COLO668 (cell line): ENCODE measurements around the gene SELPLG.
"Not testable (repeated sequence)": the region's sequence is repeated elsewhere in the genome, so short reads cannot be mapped to it uniquely, and the experiment has no call there.

ENCODE experiments used
- DNase-seq: peaks from one replicate; lab custom pipeline; 2025; ENCODE audit not compliant: unreplicated experiment; lab: John Stamatoyannopoulos, UW

The SELPLG gene

GRCh38 chr12:108656247-108656646 lies 22.6 kb upstream of the SELPLG start:
- DNase-seq, result not testable (repeated sequence)

- DNase-seq, result not testable (repeated sequence)
These were observed 22.1 kb upstream of the SELPLG start for GRCh38 chr12:108655812-108656175.

DNA sequence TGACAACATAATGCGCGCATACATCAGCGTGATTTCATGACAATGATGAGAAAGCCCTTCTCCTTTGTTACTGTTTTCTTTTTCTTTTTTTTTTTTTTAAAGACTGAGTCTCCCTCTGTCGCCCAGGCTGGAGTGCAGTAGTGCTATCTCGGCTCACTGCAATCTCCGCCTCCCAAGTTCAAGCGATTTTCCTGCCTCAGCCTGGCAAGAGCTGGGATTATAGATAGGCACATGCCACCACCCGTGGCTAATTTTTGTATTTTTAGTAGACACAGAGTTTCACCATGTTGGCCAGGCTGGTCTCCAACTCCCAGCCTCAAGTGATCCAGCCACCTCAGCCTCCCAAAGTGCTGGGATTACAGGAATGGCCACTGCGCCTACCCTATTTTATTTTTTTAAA lies 20.9 kb upstream of the SELPLG start:
- DNase-seq, result not testable (repeated sequence)

GRCh38 chr12:108653922-108654321 lies 20.2 kb upstream of the SELPLG start:
- no peak for DNase-seq

DNA sequence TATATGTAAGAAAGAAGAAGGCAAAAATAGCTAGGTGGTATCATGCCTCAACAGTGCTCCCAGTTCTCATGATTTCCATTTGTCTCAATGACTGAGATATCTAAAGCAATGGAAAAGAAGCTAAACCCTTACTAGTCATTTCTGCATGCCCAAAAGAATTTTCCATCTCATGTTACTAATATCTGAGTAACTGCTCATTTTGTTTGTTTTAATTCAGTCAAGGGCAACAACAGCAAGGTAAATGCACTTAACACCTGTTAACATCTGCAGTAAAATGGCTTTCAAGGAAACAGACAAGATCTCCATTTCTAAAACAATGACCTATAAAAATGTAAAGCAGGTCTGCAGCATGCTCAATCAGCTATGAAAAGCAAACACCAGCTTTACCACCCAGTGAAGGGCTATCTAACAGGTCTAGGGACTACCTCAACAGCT lies 19.4 kb upstream of the SELPLG start:
- peak; percentile 20 for DNase-seq

DNA sequence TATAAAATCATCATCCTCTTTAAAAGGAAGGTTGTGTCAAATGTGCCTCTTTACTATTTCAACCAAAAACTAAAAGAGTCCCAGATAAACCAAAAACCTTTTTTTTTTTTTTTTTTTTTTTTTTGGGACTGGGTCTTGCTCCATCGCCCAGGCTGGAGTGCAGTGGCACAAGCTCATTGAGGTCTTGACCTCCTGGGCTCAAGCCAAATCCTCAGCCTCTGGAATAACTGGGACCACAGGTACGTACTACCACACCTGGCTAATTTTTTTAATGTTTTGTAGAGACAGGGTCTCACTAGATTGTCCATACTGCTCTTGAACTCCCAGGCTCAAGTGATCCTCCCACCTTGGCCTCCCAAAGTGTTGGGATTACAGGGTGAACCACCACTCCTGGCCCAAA lies 16.4 kb upstream of the SELPLG start:
- no peak for DNase-seq

- DNase-seq, result no peak
These were observed 16.0 kb upstream of the SELPLG start for GRCh38 chr12:108649669-108650068.

GRCh38 chr12:108649126-108649525 lies 15.4 kb upstream of the SELPLG start:
- no peak for DNase-seq

DNA sequence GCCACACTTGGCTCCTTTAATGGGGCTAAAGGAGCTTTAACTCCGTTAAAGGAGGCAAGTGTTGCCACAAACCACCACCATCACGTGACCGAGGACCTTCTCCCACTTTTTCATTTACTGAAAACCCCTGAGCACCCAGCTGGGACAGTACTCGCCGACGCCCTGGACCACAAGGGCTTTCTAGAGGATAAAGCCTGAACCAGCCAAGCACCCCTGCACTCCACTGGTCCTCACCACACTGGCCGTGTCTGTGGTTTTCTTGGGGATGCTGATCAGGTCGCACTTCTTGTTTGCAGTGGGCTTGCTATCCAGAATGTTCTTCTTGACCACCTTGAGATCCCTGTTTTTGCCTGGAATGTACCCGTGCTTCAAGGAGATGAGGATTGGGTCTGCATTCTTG lies 14.7 kb upstream of the SELPLG start:
- no peak for DNase-seq

- DNase-seq, result no peak
These were observed 14.0 kb upstream of the SELPLG start for GRCh38 chr12:108647585-108648287.

GRCh38 chr12:108646600-108647579 lies 13.2 kb upstream of the SELPLG start:
- DNase-seq, result no peak

DNA sequence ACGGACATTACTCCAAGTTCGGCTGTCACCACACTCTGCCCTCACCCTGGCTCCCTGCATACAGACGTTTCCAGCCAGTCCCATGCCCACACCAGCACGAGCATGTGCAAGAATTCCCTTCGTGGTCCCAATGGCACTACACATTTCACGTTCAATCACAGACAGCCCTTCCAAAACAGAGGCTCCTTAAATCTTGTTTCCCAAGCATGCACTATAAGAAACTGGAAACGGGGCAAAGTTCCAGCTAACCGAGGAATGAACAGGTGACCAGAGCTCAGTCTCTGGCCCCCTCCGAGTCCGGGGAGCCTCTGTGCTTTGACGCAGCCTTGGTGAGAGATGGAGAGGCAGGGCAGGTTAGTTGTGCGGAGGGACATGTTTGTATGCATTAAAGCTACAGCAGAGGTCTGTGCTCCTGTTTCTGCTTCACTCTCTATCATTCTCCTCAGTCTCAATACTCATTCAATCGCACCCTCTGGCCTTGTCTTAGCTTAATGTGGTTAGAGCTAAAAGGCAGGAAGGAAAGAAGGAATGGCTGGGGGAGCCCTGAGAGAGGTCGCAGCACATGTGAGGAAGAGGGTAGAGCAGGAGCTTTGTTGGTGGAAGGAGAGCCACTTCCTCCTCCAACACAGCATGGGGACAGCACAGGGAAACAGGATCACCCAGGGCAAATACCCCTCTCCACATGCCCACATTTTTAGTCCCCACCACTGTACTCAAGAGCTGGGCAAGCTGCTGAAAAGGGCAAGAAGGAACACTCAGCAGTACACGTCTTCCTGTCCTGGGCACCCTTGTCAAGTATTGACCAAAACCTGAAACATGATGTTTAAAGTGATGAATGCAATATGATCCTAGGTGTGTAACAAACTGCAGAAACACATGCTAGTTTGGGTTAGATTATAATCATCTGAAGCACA lies 12.2 kb upstream of the SELPLG start:
- no peak for DNase-seq

- DNase-seq, result no peak
These were observed 11.1 kb upstream of the SELPLG start for GRCh38 chr12:108644811-108645120.

DNA sequence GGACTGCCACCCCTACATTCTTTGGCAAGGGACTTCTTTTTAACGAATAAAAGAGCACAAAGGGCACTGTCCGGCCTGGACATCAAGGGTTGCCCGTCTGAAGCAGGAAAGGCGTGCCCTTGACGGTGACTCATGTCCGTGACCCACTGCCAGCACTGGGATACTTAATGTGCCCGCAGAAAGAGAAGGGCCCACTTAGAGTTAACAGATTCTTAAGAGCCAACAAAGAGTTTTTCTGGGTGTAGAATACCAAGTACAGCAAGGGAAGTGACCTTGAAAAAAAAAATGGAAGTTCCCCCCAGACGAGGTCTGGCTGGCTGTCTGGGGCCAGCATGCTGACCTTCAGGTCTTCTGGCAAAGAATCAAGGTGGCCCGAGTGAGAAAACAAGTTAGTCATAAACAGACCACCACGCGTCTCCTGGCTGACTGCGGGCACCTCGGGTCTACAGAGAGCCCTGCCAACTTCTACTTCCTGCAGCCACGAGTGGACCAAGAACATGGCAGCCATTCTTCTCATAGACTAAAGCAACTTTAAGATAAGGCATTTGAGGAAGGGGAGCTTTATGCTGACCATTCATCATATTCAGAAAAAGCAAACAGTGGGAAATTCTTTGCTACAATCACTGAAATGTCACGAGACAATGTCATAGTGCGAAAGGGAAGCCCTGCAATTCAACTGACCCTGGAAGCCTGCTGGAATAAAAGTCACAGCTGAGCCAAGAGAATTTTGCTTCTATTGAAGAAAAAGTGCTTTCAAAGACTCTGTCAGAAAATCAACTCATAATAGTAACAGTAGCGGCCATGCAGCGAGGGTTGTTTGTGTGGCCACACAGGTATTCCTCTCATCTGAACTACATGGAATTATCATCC lies 10.5 kb upstream of the SELPLG start:
- DNase-seq, result no peak

- DNase-seq, result no peak
These were observed 9.4 kb upstream of the SELPLG start for GRCh38 chr12:108642899-108643654.

DNA sequence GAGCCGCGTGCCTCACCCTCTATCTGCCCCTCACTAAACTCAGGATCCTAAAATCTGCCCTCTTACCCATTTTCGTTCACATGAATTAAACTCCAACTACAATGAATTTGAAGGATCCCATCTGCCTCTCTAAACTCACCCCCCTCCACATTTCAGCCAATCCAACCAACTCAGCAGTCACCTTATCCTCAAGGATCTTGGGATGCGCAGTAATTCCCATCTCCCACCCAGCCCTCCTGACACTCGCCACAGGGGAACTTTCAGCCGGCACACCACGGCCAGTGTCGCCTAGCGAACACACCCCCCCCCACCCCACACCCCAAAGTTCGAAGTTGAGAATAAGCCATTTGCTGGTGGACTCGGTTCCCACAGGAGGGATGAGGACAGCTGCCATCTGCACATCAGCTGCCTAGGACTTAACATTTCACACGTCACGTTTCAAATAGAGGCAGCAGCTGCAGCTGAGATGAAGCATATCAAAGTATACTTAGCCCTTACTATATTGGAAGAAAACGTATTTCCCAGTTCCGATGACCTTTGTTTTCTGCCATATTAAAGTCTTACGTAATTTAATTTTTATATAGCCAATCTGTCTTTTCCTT lies 8.7 kb upstream of the SELPLG start:
- DNase-seq, result peak; percentile 48

GRCh38 chr12:108641446-108642268 lies 8.0 kb upstream of the SELPLG start:
- DNase-seq, result no peak

DNA sequence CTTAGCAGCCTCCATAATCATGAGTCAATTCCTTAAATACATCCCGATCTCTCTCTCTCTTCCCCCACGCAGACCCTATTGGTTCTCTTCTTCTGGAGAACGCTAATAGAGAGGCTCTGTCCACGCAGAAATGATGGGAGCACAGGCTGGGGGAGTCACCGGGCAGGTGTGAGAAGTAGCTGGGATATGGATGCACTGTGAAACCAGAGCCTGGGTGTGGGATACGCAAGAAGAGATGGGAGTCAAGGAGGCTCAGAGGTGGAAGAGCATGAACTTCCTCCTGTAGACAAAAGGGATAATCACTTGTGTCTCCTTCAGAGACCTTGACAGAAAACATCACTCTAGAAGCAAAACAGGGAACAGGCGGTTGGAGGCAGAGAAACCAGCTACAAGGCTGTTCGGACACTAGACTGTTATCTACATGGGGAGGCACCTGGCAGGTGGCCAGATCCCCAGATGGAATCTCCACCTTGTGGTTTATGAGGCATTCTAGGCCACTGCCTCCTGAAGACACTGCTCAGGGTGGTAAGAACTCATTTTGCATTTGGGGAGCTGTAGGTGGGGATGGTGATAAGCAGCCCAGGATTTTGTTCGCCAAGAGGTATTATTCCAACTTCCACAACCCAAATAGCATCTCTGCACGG lies 7.2 kb upstream of the SELPLG start:
- DNase-seq, result peak; percentile 52
